ENCODE data around the gene ZNF438.
"Not testable (repeated sequence)": the region's sequence is repeated elsewhere in the genome, so short reads cannot be mapped to it uniquely, and the experiment has no call there.

The ZNF438 gene

DNA sequence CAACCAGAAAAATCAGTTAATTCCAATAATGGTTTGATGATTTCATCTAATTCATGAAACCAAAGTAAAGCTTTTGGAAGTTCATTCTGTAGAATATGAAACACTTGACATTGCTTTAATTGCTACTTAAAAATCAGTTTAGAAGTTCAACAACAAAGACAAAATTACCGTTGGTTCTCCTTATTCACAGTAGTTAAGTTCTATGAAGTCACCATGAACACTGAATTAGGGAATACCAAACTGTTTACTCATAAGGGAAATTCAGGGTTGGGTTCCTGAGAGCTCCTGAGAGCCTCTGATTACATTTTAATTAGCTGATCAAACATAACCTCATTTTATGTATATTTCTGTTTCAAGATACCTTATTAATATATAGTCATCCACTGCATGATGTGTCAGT, 46.2 kb downstream of the ZNF438 start:
- no peak for DNase-seq (ENCODE audit: low read depth)

- no peak for DNase-seq (ENCODE audit: low read depth)
These were observed 46.9 kb downstream of the ZNF438 start for GRCh38 chr10:30984563-30985328.

DNA sequence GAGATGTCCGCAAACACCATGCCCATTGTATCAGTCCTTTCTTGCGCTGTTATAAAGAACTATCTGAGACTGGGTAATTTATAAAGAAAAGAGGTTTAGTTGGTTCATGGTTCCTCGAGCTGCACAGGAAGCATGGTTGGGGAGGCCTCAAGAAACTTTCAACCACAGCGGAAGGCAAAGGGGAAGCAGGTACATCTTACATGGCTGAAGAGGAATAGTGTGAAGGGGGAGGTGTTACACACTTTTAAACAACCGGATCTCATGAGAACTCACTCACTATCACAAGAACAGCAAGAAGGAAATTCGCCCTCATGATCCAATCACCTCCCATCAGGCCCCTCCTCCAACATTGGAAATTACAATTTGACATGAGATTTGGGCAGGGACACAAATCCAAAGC, 48.5 kb downstream of the ZNF438 start:
- DNase-seq (ENCODE audit: low read depth): not testable (repeated sequence)

DNA sequence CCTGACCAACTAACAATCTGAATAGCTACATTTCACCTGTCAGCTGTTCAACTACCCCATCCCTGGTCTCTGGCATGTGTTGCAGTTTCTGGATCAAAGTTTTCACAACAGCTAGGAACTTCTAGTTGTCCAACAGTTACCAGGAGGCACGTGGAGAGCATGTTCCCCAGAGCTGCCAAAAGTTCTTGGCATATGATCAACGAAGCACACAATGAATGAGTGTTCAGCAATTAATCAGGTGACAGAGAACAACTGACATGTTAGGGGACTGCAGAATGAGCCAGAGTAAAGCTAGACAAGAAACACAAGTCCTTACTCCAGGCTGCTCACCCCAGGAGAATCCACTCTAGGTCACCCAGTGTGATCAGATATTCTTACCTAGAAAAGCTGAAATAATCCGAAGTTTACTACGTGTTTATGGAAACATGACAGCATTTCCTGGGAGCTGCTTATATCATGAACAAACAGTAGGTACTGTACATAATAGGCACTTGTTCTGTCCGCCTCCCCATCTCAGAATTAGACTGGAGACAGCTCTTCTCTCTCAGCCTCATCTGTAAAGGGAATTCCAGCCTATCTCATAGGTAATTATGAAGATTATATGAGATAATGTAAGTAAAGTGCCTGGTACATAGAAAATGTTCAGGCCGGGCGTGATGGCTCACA, 50.6 kb downstream of the ZNF438 start:
- no peak for DNase-seq (ENCODE audit: low read depth)

DNA sequence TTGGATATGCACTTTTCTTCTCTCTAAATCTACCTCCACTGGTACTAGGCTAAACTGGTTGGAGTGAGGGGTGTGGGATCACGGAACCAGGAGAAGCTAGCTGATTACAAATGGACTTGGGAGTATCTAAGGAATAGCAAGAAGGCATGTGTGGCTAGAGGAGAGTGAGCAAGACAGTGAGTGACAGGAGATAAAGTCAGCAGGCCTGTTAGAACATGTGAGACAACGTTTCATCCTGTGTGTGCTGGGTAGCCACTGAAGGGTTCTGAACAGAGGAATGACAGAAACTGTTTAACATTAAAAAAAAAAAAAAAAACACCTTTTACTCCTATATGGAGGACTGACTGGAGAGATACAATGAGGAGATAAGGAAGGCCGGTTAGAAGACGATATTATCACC, 51.7 kb downstream of the ZNF438 start:
- no peak for DNase-seq (ENCODE audit: low read depth)

DNA sequence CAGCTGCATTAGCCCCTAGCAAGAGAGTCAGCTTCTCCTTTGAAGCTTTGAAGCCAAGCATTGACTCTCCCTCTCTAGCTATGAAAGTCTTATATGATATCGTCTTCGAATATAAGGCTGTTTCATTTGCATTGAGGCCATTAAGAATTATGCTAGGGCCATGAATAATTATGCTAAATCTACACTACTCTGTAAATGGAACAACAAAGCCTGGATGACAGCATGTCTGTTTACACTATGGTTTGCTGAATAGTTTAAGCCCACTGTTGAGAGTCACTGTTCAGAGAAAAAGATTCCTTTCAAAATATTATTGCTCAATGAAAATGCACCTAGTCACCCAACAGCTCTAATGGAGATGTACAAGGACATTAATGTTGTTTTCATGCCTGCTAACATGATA, 52.8 kb downstream of the ZNF438 start:
- no peak for DNase-seq (ENCODE audit: low read depth)

- no peak for DNase-seq (ENCODE audit: low read depth)
These were observed 54.3 kb downstream of the ZNF438 start for GRCh38 chr10:30977385-30977784.

DNA sequence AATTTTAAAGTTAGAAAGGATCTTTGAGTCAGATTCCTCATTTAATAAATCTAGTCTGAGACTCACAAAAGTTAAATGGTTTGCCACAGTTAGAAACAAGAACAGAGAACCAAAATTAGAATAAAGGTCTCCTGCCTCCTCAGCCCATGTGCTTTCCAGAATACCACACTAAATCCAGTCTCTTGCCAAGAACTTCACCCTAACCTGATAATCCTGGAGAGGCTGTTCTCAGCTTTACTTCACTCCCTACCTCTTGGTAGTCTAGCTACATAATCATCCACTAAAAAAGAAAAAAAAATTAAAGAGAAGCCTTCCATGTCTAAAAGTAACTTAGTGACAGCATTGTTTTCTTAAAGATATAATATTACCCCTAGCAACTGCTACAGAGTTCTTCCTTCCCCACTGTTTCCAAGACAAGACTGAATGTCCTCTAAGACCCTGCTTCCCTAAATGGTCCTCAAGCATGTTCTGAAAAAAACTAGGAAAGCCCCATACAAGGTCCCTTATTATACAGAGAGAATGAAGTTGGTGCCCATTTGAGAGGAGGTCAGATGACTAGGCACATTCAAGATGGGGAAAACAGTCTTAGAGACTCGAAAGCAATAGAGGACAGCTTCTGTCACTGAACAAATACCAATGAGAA, 56.8 kb downstream of the ZNF438 start:
- DNase-seq (ENCODE audit: low read depth): no peak

DNA sequence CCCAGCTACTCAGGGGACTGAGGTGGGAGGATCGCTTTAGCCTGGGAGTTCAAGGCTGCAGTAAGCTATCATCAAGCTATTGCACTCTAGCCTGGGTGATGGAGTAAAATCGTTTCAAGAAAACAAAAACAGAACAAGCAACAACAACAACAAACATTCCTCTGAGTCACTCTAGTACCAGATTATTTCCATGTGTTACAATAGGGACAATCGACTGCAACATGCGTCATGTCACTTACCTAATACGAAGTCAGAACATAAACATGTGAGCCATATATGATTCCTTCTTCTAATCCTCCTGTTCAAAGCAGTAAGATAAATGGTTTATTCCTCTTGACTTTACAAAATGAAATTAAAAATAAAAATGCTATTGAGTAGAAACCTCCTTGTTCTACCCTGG, 57.3 kb downstream of the ZNF438 start:
- no peak for DNase-seq (ENCODE audit: low read depth)

DNA sequence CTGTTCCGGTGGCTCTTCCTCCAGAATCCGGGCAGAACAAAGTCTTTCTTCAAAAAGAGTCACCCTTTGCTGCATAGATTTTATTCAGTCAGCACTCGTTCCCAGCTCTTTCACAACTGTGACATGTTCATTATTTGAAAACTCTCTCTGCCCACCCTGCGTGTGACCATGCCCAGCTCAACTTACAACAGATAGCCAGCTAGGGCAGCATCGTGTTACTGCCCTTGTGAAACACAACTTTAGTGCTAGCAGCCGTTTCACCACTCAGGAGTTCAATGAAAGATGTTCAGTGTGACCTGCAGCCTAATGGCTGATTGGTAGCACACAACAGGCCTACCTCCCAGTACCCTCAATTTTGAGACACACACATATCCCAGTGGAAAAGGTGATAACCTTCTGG, 57.9 kb downstream of the ZNF438 start:
- no peak for DNase-seq (ENCODE audit: low read depth)

DNA sequence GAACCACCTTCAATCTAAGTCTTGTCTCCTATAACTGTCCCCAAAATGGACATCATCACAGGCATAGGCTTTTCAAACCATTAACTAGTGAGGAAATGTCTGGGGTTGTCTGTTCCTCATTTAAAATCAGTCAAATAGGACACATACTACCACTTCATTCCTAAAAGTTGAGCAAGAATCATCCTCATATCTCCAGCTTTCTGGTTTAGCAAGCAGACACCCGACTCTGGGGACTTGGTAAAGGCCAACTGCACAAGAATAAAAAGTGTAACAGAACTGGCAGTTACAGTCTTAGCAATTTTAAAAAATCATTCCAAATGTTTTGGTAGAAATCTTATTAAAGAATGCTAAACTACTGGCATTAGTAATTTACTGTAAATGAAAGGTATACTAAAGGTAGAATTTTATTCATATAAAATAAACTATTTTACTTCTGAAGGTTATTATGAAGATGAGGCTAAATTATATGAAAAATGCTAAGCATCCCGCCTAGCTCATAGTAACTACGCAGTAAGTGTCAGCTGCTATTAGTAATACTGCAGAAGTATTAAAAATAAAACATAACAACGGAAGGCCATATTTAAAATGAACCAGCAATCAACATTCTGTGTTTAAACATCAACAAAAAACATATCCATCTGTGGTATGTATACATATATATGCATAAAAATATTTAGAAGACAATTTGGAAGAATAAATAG, 60.8 kb downstream of the ZNF438 start:
- no peak for DNase-seq (ENCODE audit: low read depth)

GRCh38 chr10:30968711-30969110, 63.0 kb downstream of the ZNF438 start:
- no peak for DNase-seq (ENCODE audit: low read depth)

- no peak for DNase-seq (ENCODE audit: low read depth)
These were observed 63.8 kb downstream of the ZNF438 start for GRCh38 chr10:30967650-30968410.

DNA sequence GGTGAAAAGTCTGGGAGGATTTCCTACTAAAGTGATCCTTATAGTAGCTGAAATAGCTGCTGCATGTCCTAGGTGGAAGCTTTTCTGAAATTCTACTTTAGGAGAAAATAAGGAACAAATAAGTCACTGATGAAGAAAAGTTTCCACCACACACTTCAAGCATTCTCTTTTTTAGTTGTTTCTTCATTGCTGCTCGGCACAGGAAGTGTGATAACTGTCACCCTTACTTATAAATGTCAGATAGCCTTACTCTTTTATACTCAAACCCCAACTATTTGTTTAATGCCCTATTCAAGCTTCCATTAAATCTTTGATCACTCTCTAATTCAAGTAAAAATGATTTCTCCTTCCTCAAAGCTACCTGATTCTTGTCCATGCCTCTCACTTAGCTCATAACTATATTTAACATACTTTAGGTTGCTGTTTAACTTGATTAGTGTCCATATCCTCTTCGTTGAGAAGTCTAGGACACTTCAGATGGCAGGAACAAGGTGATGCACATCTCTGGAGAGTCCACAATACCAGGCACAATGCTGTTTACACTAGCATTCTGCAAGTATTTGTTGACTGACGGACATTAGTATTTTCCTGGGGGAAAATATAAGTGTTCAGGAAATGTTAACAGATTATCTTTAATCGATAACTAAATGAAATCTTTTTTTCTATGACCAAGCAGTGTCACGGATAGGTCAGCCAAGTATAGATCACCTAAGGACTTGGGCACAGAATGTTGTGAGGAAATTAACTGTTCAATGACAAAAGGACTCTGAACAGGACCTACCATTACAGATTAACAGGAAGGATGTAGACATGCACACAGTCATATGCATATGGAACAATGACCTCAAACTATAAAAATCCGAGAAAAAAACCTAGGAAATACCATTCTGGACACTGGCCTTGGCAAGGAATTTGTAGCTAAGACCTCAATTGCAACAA, 67.4 kb downstream of the ZNF438 start:
- no peak for DNase-seq (ENCODE audit: low read depth)

- no peak for DNase-seq (ENCODE audit: low read depth)
These were observed 69.1 kb downstream of the ZNF438 start for GRCh38 chr10:30962522-30962921.

GRCh38 chr10:30959836-30960210, 71.8 kb downstream of the ZNF438 start:
- DNase-seq (ENCODE audit: low read depth): no peak

DNA sequence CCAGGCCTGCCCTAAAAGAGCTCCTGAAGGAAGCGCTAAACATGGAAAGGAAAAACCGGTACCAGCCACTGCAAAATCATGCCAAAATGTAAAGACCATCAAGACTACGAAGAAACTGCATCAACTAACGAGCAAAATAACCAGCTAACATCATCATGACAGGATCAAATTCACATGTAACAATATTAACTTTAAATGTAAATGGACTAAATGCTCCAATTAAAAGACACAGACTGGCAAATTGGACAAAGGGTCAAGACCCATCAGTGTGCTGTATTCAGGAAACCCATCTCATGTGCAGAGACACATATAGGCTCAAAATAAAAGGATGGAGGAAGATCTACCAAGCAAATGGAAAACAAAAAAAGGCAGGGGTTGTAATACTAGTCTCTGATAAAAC, 82.4 kb downstream of the ZNF438 start:
- DNase-seq (ENCODE audit: low read depth): not testable (repeated sequence)

DNA sequence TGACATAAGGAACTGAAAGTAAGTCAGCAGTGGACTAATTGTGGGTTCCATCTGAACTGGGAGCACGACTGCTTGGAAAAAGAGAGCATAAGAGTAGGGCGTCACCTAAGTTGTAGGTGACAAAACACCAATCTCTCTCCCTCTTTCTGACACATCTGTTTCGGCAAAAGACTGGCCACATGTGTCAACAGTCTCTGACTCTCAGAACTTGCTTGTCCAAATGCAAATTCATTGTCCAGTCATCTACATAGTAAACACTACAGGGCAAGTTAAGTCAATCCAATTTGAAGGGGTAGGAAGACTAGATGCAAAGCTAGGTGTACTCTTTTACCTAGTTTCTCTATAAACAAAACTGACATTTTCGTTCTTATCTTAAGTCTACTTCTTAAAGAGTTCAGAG, 87.7 kb downstream of the ZNF438 start:
- DNase-seq (ENCODE audit: low read depth): no peak

DNA sequence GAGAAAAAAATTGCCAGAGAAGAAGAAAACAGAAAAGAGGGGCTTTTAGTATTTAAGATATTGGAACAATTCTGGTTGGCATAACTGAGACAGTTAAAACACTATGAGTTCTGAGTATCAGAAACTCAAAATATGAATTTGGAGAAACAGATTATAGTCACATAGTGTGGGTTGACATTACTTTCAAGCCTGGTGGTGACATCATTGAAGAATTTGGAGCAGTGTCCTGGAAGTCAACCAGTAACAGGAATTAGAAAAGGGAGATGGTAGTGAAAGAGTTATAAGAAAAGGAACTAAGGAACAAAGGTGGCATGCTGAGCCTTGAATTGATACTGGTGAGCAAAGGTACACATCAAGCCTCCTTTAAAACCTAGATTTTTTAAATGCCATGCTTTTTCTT, 88.2 kb downstream of the ZNF438 start:
- no peak for DNase-seq (ENCODE audit: low read depth)

DNA sequence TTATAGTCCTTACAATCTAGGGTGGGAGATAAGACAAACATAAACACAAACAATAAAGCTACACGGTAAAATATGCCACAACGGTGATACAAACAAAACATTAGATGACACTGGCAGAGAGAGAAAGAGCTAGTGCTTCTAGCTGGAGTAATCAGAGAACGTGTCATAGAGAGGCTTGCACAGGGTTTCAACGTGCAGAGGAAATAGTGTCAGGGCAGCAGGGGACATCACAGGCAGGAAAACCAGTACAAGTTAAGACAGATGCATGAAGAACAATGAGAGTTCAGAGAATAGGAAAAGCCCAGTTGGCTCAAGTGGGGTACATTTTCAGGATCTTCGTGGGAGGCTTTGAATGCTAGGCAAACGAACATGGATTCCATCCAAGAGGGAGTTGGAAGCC, 91.4 kb downstream of the ZNF438 start:
- no peak for DNase-seq (ENCODE audit: low read depth)
